ENCODE measurements around the gene EVI5.
A peak's percentile ranks its signal among the peaks of the same experiment; 100 is the strongest.

EVI5 gene

GRCh38 chr1:92831762-92832536 lies 47.0 kb upstream of the EVI5 start, which contains the start of gene RPL5:
RPL5 (plus strand) TSS chr1:92832040; CDS start chr1:92832115, 75 bp downstream.
- Histone ChIP-seq H3K9ac (peak within 1 kb of the TSS; percentile 32), H3K4me1 (peaks cover 12% of the 10 kb centered on the region), H2AFZ (peak within 1 kb of the TSS; percentile 93), H3K27ac (peak within 1 kb of the TSS; percentile 92), H3K4me2 (ENCODE audit: low read length) (peak within 1 kb of the TSS; percentile 97), H3K9me3 (ENCODE audit: control insufficient read depth, low read length) (no peaks in the 10 kb centered on the region), H3K36me3 (ENCODE audit: control insufficient read depth, insufficient read depth, low read length) (no peaks in the 10 kb centered on the region), H3K27me3 (ENCODE audit: control insufficient read depth, insufficient read depth, low read length) (no peaks in the 10 kb centered on the region), H3K4me3 (ENCODE audit: low read depth, low read length) (peak within 1 kb of the TSS; percentile 96), H3K79me2 (peaks cover 25% of the 10 kb centered on the region)
- peak; percentile 85 for TF ChIP-seq CTCF (IDR thresholded peaks at IDR 0.05)

- Histone ChIP-seq H3K27ac (no peak overlapping the region), H3K4me2 (ENCODE audit: low read length) (peak overlapping the region; percentile 8), H3K9me3 (ENCODE audit: control insufficient read depth, low read length) (no peaks in the 10 kb centered on the region), H3K9ac (no peak overlapping the region), H2AFZ (peak overlapping the region; percentile 93), H3K4me3 (ENCODE audit: low read depth, low read length) (peak overlapping the region; percentile 96), H3K27me3 (ENCODE audit: control insufficient read depth, insufficient read depth, low read length) (no peaks in the 10 kb centered on the region), H3K79me2 (peaks cover 24% of the 10 kb centered on the region), H3K4me1 (peaks cover 12% of the 10 kb centered on the region), H3K36me3 (ENCODE audit: control insufficient read depth, insufficient read depth, low read length) (no peaks in the 10 kb centered on the region)
- no peak for TF ChIP-seq CTCF (IDR thresholded peaks at IDR 0.05)
Observed at GRCh38 chr1:92831368-92831761, 46.5 kb upstream of the EVI5 start.

- no peak overlapping the region for H3K27ac ChIP-seq
- peaks cover under 1% of the 10 kb centered on the region for H3K79me2 ChIP-seq
- no peak overlapping the region for H3K4me3 ChIP-seq (ENCODE audit: low read depth, low read length)
- H3K9ac ChIP-seq, result no peak overlapping the region
- no peak for TF ChIP-seq CTCF (IDR thresholded peaks at IDR 0.05)
- H3K4me2 ChIP-seq (ENCODE audit: low read length), result no peak overlapping the region
- H3K36me3 ChIP-seq (ENCODE audit: control insufficient read depth, insufficient read depth, low read length), result no peaks in the 10 kb centered on the region
- H2AFZ ChIP-seq, result no peak overlapping the region
- no peaks in the 10 kb centered on the region for H3K27me3 ChIP-seq (ENCODE audit: control insufficient read depth, insufficient read depth, low read length)
- H3K9me3 ChIP-seq (ENCODE audit: control insufficient read depth, low read length), result no peaks in the 10 kb centered on the region
- no peaks in the 10 kb centered on the region for H3K4me1 ChIP-seq
Observed at GRCh38 chr1:92826792-92827191, 41.9 kb upstream of the EVI5 start.

- H2AFZ ChIP-seq, result no peak overlapping the region
- H3K79me2 ChIP-seq, result no peaks in the 10 kb centered on the region
- TF ChIP-seq CTCF (IDR thresholded peaks at IDR 0.05), result no peak
- H3K4me1 ChIP-seq, result no peaks in the 10 kb centered on the region
- H3K36me3 ChIP-seq (ENCODE audit: control insufficient read depth, insufficient read depth, low read length), result no peaks in the 10 kb centered on the region
- H3K9me3 ChIP-seq (ENCODE audit: control insufficient read depth, low read length), result no peaks in the 10 kb centered on the region
- H3K4me3 ChIP-seq (ENCODE audit: low read depth, low read length), result no peak overlapping the region
- no peak overlapping the region for H3K27ac ChIP-seq
- H3K27me3 ChIP-seq (ENCODE audit: control insufficient read depth, insufficient read depth, low read length), result no peaks in the 10 kb centered on the region
- no peak overlapping the region for H3K4me2 ChIP-seq (ENCODE audit: low read length)
- no peak overlapping the region for H3K9ac ChIP-seq
Observed at GRCh38 chr1:92822879-92823278, 38.0 kb upstream of the EVI5 start.

GRCh38 chr1:92820551-92820950 lies 35.6 kb upstream of the EVI5 start:
- no peak overlapping the region for H3K4me3 ChIP-seq (ENCODE audit: low read depth, low read length)
- no peaks in the 10 kb centered on the region for H3K79me2 ChIP-seq
- no peak overlapping the region for H2AFZ ChIP-seq
- H3K27me3 ChIP-seq (ENCODE audit: control insufficient read depth, insufficient read depth, low read length), result no peaks in the 10 kb centered on the region
- H3K9me3 ChIP-seq (ENCODE audit: control insufficient read depth, low read length), result no peaks in the 10 kb centered on the region
- no peak overlapping the region for H3K4me2 ChIP-seq (ENCODE audit: low read length)
- TF ChIP-seq CTCF (IDR thresholded peaks at IDR 0.05), result no peak
- no peak overlapping the region for H3K9ac ChIP-seq
- no peaks in the 10 kb centered on the region for H3K4me1 ChIP-seq
- no peak overlapping the region for H3K27ac ChIP-seq
- no peaks in the 10 kb centered on the region for H3K36me3 ChIP-seq (ENCODE audit: control insufficient read depth, insufficient read depth, low read length)
